K562 (cell line): ENCODE measurements around the gene DARS1. TPM values are rescaled to one million over a fixed set of nuclear protein-coding genes. Genes with fewer than 3 reads are reported as not detected.

Source experiments
- ATF4 ChIP-seq: fragments of 450-650 bp; formaldehyde crosslinking; IDR thresholded peaks from 2 replicates; pipeline ENCODE4 v1.4.0; 2022; ENCODE audit warnings: mild to moderate bottlenecking, moderate library complexity
- BMI1 ChIP-seq: fragments of 150-350 bp; IDR thresholded peaks from 2 replicates; pipeline ENCODE4 v1.6.1; 2014; ENCODE audit warnings: low read length
- CCNT2 ChIP-seq: IDR thresholded peaks from 2 replicates; pipeline ENCODE4 v1.6.1; 2011; ENCODE audit warnings: borderline replicate concordance, low read depth, mild to moderate bottlenecking, moderate library complexity, mixed read lengths, low read length; ENCODE audit not compliant: insufficient read length; ENCODE audit errors: extremely low read depth
- ELK3 ChIP-seq: fragments of 450-650 bp; formaldehyde crosslinking; IDR thresholded peaks from 2 replicates; pipeline ENCODE4 v1.4.0; 2020; ENCODE audit warnings: mild to moderate bottlenecking
- FOXP1 ChIP-seq: sonication (generic); formaldehyde crosslinking; IDR thresholded peaks from 2 replicates; pipeline ENCODE4 v1.8.0; 2022; ENCODE audit warnings: mild to moderate bottlenecking, missing genetic modification reagents
- GTF2A2 ChIP-seq: IDR thresholded peaks from 2 replicates; pipeline ENCODE4 v1.6.1; 2016; ENCODE audit warnings: mild to moderate bottlenecking, missing genetic modification characterization, missing compliant biosample characterization
- HDAC1 ChIP-seq, 2 experiments: fragments of 450-650 bp; IDR thresholded peaks; 2 replicates each; pipeline ENCODE4 v1.6.1; 2016 to 2017; ENCODE audit warnings: inconsistent platforms in 1 of 2, mild to moderate bottlenecking in 1 of 2, moderate library complexity in 1 of 2
- HINFP ChIP-seq: fragments of 450-650 bp; conservative IDR thresholded peaks from 2 replicates; pipeline ENCODE4 v1.6.1; 2016; ENCODE audit warnings: missing genetic modification characterization, low read depth, mild to moderate bottlenecking, control low read depth, missing compliant biosample characterization
- HOMEZ ChIP-seq: fragments of 250-450 bp; sonication (Bioruptor Pico); IDR thresholded peaks from 2 replicates; pipeline ENCODE4 v1.4.0; 2020; ENCODE audit warnings: mild to moderate bottlenecking, moderate library complexity
- JUN ChIP-seq, 2 experiments: sonication (generic) in 1 of 2; formaldehyde crosslinking in 1 of 2; IDR thresholded peaks; 2 replicates each; pipeline versions ENCODE4 v1.6.1 to v1.8.0; 2012 to 2022; ENCODE audit warnings: borderline replicate concordance in 2 of 2, mild to moderate bottlenecking in 2 of 2, improper control_type of control experiment in 1 of 2, low read depth in 1 of 2, low read length in 1 of 2, missing genetic modification reagents in 1 of 2
- NRF1 ChIP-seq, 2 experiments: fragments of 450-650 bp; IDR thresholded peaks in 1 of 2; conservative IDR thresholded peaks in 1 of 2; 2 replicates each; pipeline ENCODE4 v1.6.1; 2014; ENCODE audit warnings: mild to moderate bottlenecking in 2 of 2
- RBM22 ChIP-seq: fragments of 200-400 bp; formaldehyde crosslinking; IDR thresholded peaks from 2 replicates; pipeline ENCODE4 v1.6.1; 2018; ENCODE audit warnings: low read length, low read depth; ENCODE audit not compliant: poor library complexity, severe bottlenecking
- ZBTB12 ChIP-seq: fragments of 250-450 bp; sonication (Bioruptor Pico); IDR thresholded peaks from 2 replicates; pipeline ENCODE4 v1.4.0; 2020
- ZKSCAN3 ChIP-seq: fragments of 250-450 bp; sonication (Bioruptor Pico); IDR thresholded peaks from 2 replicates; pipeline ENCODE4 v1.4.0; 2020
- ZNF143 ChIP-seq: sonication (generic); formaldehyde crosslinking; IDR thresholded peaks from 2 replicates; pipeline ENCODE4 v1.9.0; 2022; ENCODE audit warnings: mild to moderate bottlenecking, missing genetic modification reagents
- ZNF586 ChIP-seq: fragments of 450-650 bp; formaldehyde crosslinking; conservative IDR thresholded peaks from 2 replicates; pipeline ENCODE4 v1.4.0; 2020; ENCODE audit warnings: mild to moderate bottlenecking, moderate library complexity
- polyA plus RNA-seq, 8 experiments: library from polyadenylated mRNA; depleted of rRNA in 4 of 8; stranded (reverse) in 5 of 8; unstranded in 3 of 8; fragments of >200 nt; fragmentation: Nextera tagmentation in 2 of 8; fragmentation: Illumina TruSeq in 1 of 8; extraction: Ambion mirVana in 2 of 8; extraction: Trizol in 1 of 8; gene quantifications; 2 replicates each; pipeline versions ENCODE4 v1.2.1 to v1.2.3, GENCODE V29; 2011 to 2014; ENCODE audit warnings: inconsistent platforms in 1 of 8, missing spikeins in 1 of 8
- total RNA-seq, 7 experiments: library from RNA; depleted of rRNA in 6 of 7; stranded (reverse); fragments of >200 nt in 6 of 7; fragmentation: Illumina TruSeq in 2 of 7; extraction: Trizol in 2 of 7; gene quantifications; 2 replicates each; pipeline versions ENCODE4 v1.2.1 to v1.2.3, GENCODE V29; 2011 to 2021; ENCODE audit warnings: low replicate concordance in 1 of 7

DARS1 gene
- total and polyA plus RNA-seq, 9 of the 15 experiments (the other 6 are each of a cell fraction or from before 2014, with no cell fraction given), result 91.5 to 239 (median 98.0) TPM

GRCh38 chr2:135875491-135876065 is 109.8 kb downstream of the DARS1 start (continued):
- no peak for TF ChIP-seq GTF2A2 (tag)
- TF ChIP-seq ZNF143 (CRISPR knock-in tag), result 0 out of 2 replicates have a peak, but pooled peaks have one; percentile 19
- no peak for TF ChIP-seq HDAC1 (IDR thresholded peaks at IDR 0.05)
- no peak for TF ChIP-seq ZBTB12 (CRISPR knock-in tag)
- no peak for TF ChIP-seq JUN (IDR thresholded peaks at IDR 0.05; ENCODE audit: borderline replicate concordance, low read depth, low read length)
- 0 out of 2 replicates have a peak, but pooled peaks have one; percentile 27 for TF ChIP-seq JUN (CRISPR knock-in tag; IDR thresholded peaks at IDR 0.05; ENCODE audit: borderline replicate concordance)
- no peak for TF ChIP-seq ZNF586 (CRISPR knock-in tag)
- TF ChIP-seq HOMEZ (CRISPR knock-in tag), result no peak
- TF ChIP-seq ELK3 (CRISPR knock-in tag), result no peak
- TF ChIP-seq CCNT2, result no peak
- no peak for TF ChIP-seq HINFP
- TF ChIP-seq ATF4 (CRISPR knock-in tag), result 0 out of 2 replicates have a peak, but pooled peaks have one; percentile 37
- no peak for TF ChIP-seq NRF1 (conservative IDR thresholded peaks at IDR 0.05 in 1 of 2, IDR thresholded peaks at IDR 0.05 in 1 of 2)
- no peak for TF ChIP-seq ZKSCAN3 (CRISPR knock-in tag)
- TF ChIP-seq BMI1, result no peak
- TF ChIP-seq RBM22, result no peak
- TF ChIP-seq FOXP1 (CRISPR knock-in tag), result 0 out of 2 replicates have a peak, but pooled peaks have one; percentile 64
